Psoas muscle (tissue), 8 donors: ENCODE results near the gene DXO. TPM values are rescaled to one million over a fixed set of nuclear protein-coding genes. Genes with fewer than 3 reads are reported as not detected.
A peak's percentile ranks its signal among the peaks of the same experiment; 100 is the strongest.

Experiments used
- ATAC-seq, 4 donors: fragments of 200-7000 bp; cut with Tn5 transposase; one replicate each; pipeline ENCODE4 v1.9.1; 2020; ENCODE audit warnings: moderate library complexity in 3 of 4, mild to moderate bottlenecking in 2 of 4
- DNase-seq, 2 donors: peaks; one replicate each; pipeline ENCODE4 v3.0.0-alpha.2; 2020
- H3K27ac ChIP-seq: fragments of 200-600 bp; one replicate; pipeline ENCODE4 v1.8.0; 2022
- H3K27me3 ChIP-seq, 3 donors: fragments of 200-600 bp in 1 of 3; one replicate each; pipeline versions ENCODE4 v1.6.1 to v1.8.0; 2013 to 2022; ENCODE audit warnings: low read length in 2 of 3, mild to moderate bottlenecking in 2 of 3, moderate library complexity in 1 of 3; ENCODE audit not compliant: insufficient read depth in 3 of 3
- H3K36me3 ChIP-seq, 2 donors: fragments of 200-600 bp in 1 of 2; one replicate each; pipeline versions ENCODE4 v1.6.1 to v1.8.0; 2013 to 2022; ENCODE audit warnings: low read depth in 1 of 2, mild to moderate bottlenecking in 1 of 2, moderate library complexity in 1 of 2; ENCODE audit not compliant: insufficient read depth in 1 of 2
- H3K4me1 ChIP-seq: fragments of 200-600 bp; one replicate; pipeline ENCODE4 v1.8.0; 2022
- H3K4me3 ChIP-seq: fragments of 200-600 bp; one replicate; pipeline ENCODE4 v1.8.0; 2022; ENCODE audit warnings: mild to moderate bottlenecking
- H3K9me3 ChIP-seq: fragments of 200-600 bp; one replicate; pipeline ENCODE4 v1.8.0; 2022
- WGBS, 3 donors: extraction: QIAGEN DNeasy Blood & Tissue Kit; methylation state at CpG; one replicate each; pipeline versions ENCODE4 v1.1.6 to v1.1.7; 2013; 5-methylcytosine and 5-hydroxymethylcytosine counted together
- intact Hi-C, 2 donors: fragments of 100-400 bp; cut with DNase I; formaldehyde crosslinking; loops; one replicate each; pipeline versions ENCODE4 v1.11.0 to v1.14.2; 2022
- polyA plus RNA-seq, 3 donors: library from polyadenylated mRNA; stranded (reverse); fragments of 200-250 nt; gene quantifications; one replicate each; pipeline ENCODE4 v1.2.3, GENCODE V29; 2013
- total RNA-seq, 4 donors: library from RNA; stranded (reverse); fragmentation: NEBNext Ultra II Directional in 2 of 4; extraction: Animal tissue kit (Norgen Biotek cat#: 25700) in 2 of 4; gene quantifications; one replicate each; pipeline versions ENCODE4 v1.2.1 to v1.2.4, GENCODE V29; 2021 to 2023
- TF ChIP-seq, protein P1 (sequence below): fragments of 200-600 bp; IDR thresholded peaks from one replicate; pipeline ENCODE4 v1.8.0; 2022; ENCODE audit warnings: antibody characterized with exemption
- donor health status: healthy with polysubstance abuse.
- donor health status: DM: no; HTN: no; CAD: no; lungs with moderate emphysema.
- donor health status: Bipolar disorder and iron deficiency.
- donor health status: healthy.
- donor health status: DM: yes; HTN: yes; CAD: no.
- donor health status: DM: no; HTN: no; CAD: no.
- donor health status: DM: no; HTN: no; CAD: no.
- donor health status: DM: yes; HTN: yes; CAD: no.

DXO gene
- total and polyA plus RNA-seq, 7 donors = 7.4 to 20.6 (median 9.5) TPM

DNA sequence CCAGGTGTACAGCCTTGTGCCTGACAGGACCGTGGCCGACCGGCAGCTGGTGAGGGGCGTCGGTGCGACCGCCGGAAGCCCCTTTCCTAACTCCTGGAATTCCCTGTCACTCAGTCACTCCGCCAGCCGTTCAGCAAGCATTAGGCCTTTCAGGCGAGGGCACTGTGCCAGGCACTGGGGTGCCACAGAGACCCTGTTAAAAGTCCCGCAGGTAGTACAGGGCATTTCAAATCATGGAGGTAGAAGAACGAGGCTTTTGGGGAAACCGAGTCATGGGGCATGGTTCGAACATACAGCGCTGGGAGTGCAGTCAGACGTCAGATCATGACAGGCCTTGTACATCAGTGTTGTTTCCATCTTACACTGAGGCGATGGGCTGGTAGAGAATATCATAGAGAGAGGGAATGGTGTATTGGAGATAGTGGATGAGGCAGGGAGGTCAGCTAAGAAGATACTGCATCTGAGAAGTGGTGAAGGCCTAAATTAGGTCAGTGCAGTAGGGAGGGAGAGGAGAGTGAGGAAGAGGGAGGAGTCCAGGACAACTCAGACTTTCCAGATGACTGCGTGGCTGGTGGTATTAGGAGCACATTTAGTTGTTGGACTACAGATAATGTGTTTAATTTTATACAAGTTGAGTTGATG lies 892 bp upstream of the DXO start:
- 4 to 6% (median 4%) methylated on average over 19 of the region's 19 CpGs for WGBS, 3 donors
- Histone ChIP-seq H3K27ac (peak overlapping the region; percentile 96), H3K4me3 (peak overlapping the region; percentile 95), H3K4me1 (peaks cover 19% of the 10 kb centered on the region), H3K36me3 (peaks cover 0 to 34% of the 10 kb centered on the region in 2 donors), H3K9me3 (no peaks in the 10 kb centered on the region), H3K27me3 (no peaks in the 10 kb centered on the region)
- DNase-seq (no peak), ATAC-seq (no peak)
- TF ChIP-seq, protein P1, sequence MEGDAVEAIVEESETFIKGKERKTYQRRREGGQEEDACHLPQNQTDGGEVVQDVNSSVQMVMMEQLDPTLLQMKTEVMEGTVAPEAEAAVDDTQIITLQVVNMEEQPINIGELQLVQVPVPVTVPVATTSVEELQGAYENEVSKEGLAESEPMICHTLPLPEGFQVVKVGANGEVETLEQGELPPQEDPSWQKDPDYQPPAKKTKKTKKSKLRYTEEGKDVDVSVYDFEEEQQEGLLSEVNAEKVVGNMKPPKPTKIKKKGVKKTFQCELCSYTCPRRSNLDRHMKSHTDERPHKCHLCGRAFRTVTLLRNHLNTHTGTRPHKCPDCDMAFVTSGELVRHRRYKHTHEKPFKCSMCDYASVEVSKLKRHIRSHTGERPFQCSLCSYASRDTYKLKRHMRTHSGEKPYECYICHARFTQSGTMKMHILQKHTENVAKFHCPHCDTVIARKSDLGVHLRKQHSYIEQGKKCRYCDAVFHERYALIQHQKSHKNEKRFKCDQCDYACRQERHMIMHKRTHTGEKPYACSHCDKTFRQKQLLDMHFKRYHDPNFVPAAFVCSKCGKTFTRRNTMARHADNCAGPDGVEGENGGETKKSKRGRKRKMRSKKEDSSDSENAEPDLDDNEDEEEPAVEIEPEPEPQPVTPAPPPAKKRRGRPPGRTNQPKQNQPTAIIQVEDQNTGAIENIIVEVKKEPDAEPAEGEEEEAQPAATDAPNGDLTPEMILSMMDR = no peak
- intact Hi-C loops = no loop called here

DNA sequence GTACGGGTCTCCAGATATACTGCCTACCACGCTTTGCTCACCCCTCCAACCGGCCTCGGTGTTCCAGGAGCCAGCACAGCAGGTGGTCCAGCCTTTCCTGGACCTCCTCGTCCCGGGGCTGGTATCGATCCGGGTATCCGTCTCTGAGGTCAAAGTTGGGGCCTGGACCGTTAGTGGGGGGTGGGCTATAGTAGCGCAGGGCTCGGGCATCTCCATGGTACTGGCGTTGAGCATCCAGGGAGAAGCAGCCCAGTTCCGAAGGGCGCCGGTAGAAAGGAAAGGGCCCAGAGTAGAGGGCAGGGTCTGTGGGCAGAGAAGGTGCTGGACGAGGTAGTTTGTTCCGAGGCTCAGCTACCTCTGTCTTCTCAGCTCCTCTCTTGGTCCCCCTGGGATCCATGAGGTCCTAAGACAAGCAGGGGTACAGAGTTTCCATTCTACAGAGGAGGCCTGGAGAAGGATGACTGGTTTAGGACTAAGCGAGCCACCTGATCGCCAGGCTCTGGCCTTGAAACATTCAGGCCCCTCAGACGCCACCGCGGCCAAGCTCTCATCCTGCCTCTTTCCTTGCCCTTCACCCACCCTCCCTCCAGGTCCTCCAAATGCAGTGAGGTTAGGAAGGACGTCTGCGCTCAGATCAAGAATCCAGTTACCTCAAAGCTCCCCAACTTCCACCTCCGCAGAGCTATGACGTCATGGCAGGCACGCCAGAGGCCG lies 502 bp downstream of the DXO start:
- DNase-seq (no peak), ATAC-seq (peak; percentile 0 to 36 (median 18))
- peaks cover 19% of the 10 kb centered on the region for H3K4me1 ChIP-seq
- H3K9me3 ChIP-seq = no peaks in the 10 kb centered on the region
- H3K36me3 ChIP-seq = peaks cover 0 to 48% of the 10 kb centered on the region in 2 donors
- TF ChIP-seq, protein P1 = no peak
- intact Hi-C loops = no loop called here
- 16 to 21% (median 19%) methylated on average over 28 to 29 of the region's 29 CpGs for WGBS, 3 donors
- peak overlapping the region; percentile 96 for H3K27ac ChIP-seq
- peak overlapping the region; percentile 95 for H3K4me3 ChIP-seq
- no peaks in the 10 kb centered on the region for H3K27me3 ChIP-seq

DNA sequence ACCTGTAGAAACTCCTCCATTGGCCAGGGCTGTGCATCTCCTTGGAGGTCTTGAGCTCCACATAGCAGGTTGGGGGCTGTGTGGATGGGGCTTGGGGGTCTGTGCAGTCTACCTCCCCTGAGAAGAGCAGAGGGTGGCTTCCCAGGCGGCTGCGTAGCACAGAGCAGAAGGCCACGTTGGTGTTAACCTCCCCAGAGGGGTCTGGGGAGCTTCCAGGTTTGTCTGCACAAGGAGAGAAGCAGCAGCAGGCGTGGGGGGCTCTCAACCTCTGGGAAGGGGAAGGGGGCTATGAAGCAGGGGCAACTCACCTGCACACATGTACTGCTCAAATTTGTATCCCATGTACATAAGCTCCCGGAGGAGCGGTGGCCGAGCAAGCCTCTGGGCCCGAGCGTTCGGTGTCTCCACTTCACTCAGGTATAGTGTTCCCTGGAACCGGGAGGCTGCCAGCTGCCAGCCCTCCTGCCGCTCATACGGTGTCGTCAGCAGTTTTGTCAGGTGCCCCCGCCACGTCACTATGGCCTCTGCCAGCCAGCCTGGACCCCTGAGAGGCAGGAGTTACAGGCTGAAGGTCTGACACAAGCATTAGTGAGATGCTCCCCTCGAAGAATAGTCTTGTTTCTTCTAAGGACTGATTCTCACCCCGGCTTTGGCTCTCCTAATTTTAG lies 1.2 kb downstream of the DXO start:
- Histone ChIP-seq H3K36me3 (peaks cover 2 to 55% of the 10 kb centered on the region in 2 donors), H3K4me3 (peak overlapping the region; percentile 95), H3K9me3 (no peaks in the 10 kb centered on the region), H3K4me1 (peaks cover 19% of the 10 kb centered on the region), H3K27ac (peak overlapping the region; percentile 96), H3K27me3 (no peaks in the 10 kb centered on the region)
- intact Hi-C loops = no loop called here
- peak in 2 of 4 donors; percentile 7 to 9 for ATAC-seq
- WGBS, 3 donors = 47 to 73% (median 49%) methylated on average over 14 to 18 of the region's 18 CpGs
- TF ChIP-seq, protein P1 = no peak
- DNase-seq = peak in 1 of 2 donors; percentile 61

DNA sequence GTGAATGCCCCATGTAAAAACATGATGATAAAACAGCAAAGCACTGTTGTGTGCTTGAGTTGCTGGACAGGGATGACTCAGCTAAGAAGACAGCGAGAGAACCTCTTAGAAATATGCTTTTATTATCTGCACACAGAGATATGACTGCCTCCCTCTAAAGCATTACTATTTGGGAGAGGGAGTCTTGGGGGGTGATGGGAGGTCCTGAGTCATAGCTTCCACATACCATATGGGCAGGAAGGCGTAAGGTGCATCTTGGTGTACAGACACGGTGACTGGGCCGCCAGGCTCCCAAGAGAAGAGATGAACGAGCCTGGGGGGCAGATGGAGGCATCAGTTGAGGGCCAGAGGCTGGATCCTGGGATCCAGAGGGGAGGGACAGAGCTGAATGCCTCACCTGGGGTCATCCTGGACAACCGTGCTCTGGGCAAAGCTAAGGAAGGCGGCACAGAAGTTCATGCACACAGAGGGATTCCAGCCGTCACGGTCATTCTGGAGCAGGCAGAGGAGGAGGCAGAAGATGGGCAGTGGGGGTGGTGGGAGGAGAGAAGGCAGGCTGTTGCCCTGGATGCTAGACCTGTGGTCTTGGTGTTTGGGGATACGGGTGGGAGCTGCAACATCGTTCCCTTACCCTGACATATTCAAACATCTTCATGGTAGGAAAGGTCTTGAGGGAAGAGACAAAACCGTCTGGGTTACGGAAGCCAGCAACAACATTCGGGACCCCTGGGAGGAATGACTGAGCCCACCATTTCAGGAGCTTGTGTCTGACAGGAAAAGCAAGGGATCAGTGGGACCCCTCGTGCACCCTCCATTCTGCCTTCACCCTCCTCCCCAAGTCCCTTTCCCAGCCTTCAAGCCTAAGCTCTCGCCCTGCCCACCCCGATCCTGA lies 2.0 kb downstream of the DXO start:
- DNase-seq = no peak
- 64 to 71% (median 65%) methylated on average over 17 of the region's 17 CpGs for WGBS, 3 donors
- Histone ChIP-seq H3K36me3 (peaks cover 5 to 62% of the 10 kb centered on the region in 2 donors), H3K4me3 (peak overlapping the region; percentile 95), H3K9me3 (no peaks in the 10 kb centered on the region), H3K4me1 (peaks cover 19% of the 10 kb centered on the region), H3K27ac (peak overlapping the region; percentile 96), H3K27me3 (no peaks in the 10 kb centered on the region)
- TF ChIP-seq, protein P1 = no peak
- intact Hi-C loops = loop anchor here in 1 of 2 donors (10.0 kb wide), 1 partner anchor 425 kb away; the partner anchor contains the start of genes ATP6V1G2, DDX39B and NFKBIL1
- ATAC-seq = no peak
